Tongue (tissue), 2 donors: Measurements from ENCODE around the gene FHAD1. TPM values are rescaled to one million over a fixed set of nuclear protein-coding genes. Genes with fewer than 3 reads are reported as not detected.

Experiments
- DNase-seq: peaks from one replicate; pipeline ENCODE4 v3.0.0-alpha.2; 2015
- total RNA-seq: library from RNA; depleted of rRNA; stranded (reverse); fragments of >200 nt; gene quantifications from one replicate; pipeline ENCODE4 v1.2.3, GENCODE V29; 2014

Gene FHAD1
- total RNA-seq, 1 donor from 2014 or later = 3.8 TPM

GRCh38 chr1:15439325-15439724, 192.3 kb downstream of the FHAD1 start:
- DNase-seq = no peak

- no peak for DNase-seq
These were observed 193.3 kb downstream of the FHAD1 start for GRCh38 chr1:15440357-15440756.

GRCh38 chr1:15441247-15441646, 194.2 kb downstream of the FHAD1 start:
- no peak for DNase-seq

GRCh38 chr1:15442119-15442518, 195.1 kb downstream of the FHAD1 start:
- DNase-seq = no peak

GRCh38 chr1:15442759-15443158, 195.7 kb downstream of the FHAD1 start:
- no peak for DNase-seq

DNA sequence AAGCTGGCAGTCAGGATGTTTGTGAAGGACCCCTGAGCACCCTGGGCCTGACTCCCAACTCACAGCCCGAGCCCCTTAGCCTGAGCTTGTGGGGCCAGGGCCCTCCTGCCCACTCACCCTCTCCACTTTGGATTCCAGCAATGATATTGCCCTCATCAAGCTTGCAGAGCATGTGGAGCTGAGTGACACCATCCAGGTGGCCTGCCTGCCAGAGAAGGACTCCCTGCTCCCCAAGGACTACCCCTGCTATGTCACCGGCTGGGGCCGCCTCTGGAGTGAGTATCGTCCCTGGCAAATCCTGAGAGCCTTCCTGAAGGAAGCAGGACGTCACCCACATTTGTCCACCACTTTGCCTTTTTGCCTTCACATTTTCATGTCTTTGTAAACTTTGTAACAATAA, 196.3 kb downstream of the FHAD1 start:
- DNase-seq = no peak

DNA sequence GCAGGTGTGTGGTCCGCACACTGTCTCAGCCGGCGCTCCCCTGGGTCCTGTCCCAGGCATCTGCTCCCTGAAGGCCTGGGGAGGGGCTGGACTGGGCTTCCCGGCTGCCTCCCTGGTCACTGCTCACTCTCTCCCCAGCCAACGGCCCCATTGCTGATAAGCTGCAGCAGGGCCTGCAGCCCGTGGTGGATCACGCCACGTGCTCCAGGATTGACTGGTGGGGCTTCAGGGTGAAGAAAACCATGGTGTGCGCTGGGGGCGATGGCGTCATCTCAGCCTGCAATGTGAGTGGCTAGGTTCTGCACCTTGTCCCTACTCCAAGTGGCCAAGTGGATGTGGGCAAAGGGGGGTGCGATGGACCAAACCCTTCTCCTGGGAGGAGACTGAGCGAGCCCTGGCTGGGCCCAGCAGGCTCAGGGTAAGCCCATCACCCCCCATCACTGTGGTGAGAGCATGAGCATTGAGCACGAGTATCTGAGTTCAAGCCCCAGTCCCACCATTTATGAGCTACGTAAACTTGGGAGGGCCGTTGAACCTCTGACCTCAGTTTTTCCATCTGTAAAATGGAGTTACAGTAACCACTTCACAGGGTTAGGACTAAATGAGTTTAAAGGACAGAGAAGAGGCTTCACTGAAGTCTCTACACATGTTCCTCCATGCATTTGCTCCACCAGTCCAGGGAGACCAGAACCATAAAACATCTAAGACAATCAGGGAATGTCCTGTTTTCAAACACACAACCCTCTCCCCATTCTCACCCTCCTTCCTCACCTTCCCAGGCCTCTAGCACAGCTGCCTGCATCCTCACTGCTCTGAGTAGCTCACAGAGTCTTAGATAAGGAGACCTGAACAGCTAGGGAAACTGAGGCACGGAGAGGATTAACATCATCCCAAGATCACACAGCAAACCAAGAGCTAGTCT, 197.7 kb downstream of the FHAD1 start:
- no peak for DNase-seq

- DNase-seq = no peak
These were observed 198.5 kb downstream of the FHAD1 start for GRCh38 chr1:15445390-15446122.

GRCh38 chr1:15446212-15446611, 199.2 kb downstream of the FHAD1 start:
- no peak for DNase-seq

Other genes with a start within 250 kb of the FHAD1 start
- 4.4 TPM for gene TMEM51, start 93.5 kb upstream of the FHAD1 start, total RNA-seq
- 29.1 TPM for gene EFHD2, start 162.7 kb downstream of the FHAD1 start, total RNA-seq
- not detected for gene CTRC, start 191.2 kb downstream of the FHAD1 start, total RNA-seq
- not detected for gene CELA2A, start 209.5 kb downstream of the FHAD1 start, total RNA-seq
- gene CELA2B, start 228.9 kb downstream of the FHAD1 start, total RNA-seq = 0.41 TPM